ENCODE measurements around the gene PRR16. TPM values are rescaled to one million over a fixed set of nuclear protein-coding genes. Genes with fewer than 3 reads are reported as not detected.

PRR16 gene
- total and polyA plus RNA-seq, 2 of the 13 experiments (the other 11 are each of a cell fraction or from before 2014, with no cell fraction given), result not detected

- no peaks in the 10 kb centered on the region for H3K27me3 ChIP-seq (ENCODE audit: control insufficient read depth in 1 of 2, insufficient read depth in 2 of 2, low read length in 2 of 2)
- ChIA-PET POLR2A (no interaction called here), CTCF (ENCODE audit: low intra/inter-chr PET ratio, low total read pairs) (no interaction called here)
- no peaks in the 10 kb centered on the region for H3K9me3 ChIP-seq (ENCODE audit: low read length)
- in situ Hi-C loops (cut with HindIII; ENCODE audit: extremely low pct_ligation_motif_present, low pct_unique_long_range_greater_than_20kb), result no loop called here
- no peaks in the 10 kb centered on the region for H3K4me1 ChIP-seq (ENCODE audit: insufficient read depth, low read length)
- H3K79me2 ChIP-seq (ENCODE audit: insufficient read depth, low read length), result no peaks in the 10 kb centered on the region
- H4K20me1 ChIP-seq (ENCODE audit: insufficient read depth, low read length), result no peaks in the 10 kb centered on the region
- H3K4me2 ChIP-seq (ENCODE audit: low read depth, low read length), result no peak overlapping the region
- no peak overlapping the region for H3K9ac ChIP-seq (ENCODE audit: insufficient read depth, low read depth, low read length)
- no peak for FAIRE-seq
- H2AFZ ChIP-seq (ENCODE audit: low read length), result no peak overlapping the region
- BruUV-seq (replicated peaks), result no TSS peak
- TF ChIP-seq TBX3 (IDR thresholded peaks at IDR 0.05; ENCODE audit: borderline replicate concordance) (no peak), BHLHE40 (IDR thresholded peaks at IDR 0.05; ENCODE audit: low read length) (no peak)
- WGBS (ENCODE audit: low lambda C conversion rate), result 0% methylated on average over 5 of the region's 5 CpGs
- ATAC-seq, result no peak
- intact Hi-C loops (cut with micrococcal nuclease; ENCODE audit: unreplicated experiment), result no loop called here
- no peak overlapping the region for H3K4me3 ChIP-seq (replicated peaks in 1 of 3; ENCODE audit: insufficient read depth in 1 of 3, low read depth in 2 of 3, low read length in 3 of 3)
- DNase-seq (ENCODE audit: low spot score), result no peak
- H3K27ac ChIP-seq (ENCODE audit: extremely low read length, insufficient read depth, low read length), result no peak overlapping the region
- no peaks in the 10 kb centered on the region for H3K36me3 ChIP-seq (replicated peaks in 1 of 2; ENCODE audit: control insufficient read depth in 1 of 2, insufficient read depth in 2 of 2, low read length in 2 of 2)
These were observed 53.6 kb downstream of the PRR16 start for GRCh38 chr5:120517607-120518252.

DNA sequence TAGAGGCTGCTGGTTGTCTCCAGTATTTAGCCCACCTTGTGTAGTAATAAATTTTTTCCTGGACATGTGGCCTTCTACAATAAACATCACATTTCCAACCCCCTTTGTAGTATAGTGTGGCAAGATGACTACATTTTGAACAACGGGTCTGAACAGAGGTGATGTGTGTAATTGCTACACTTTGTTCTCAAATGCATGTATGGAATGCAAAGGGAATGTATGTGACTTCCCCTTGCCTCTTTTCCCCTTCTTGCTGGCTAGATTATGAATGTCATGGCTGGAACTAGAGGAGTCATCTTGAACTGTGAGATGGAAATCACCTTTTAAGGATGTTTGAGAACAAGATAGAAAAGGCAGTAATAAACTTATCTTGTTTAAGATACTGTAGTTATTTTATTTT is 54.5 kb downstream of the PRR16 start:
- in situ Hi-C loops (cut with HindIII; ENCODE audit: extremely low pct_ligation_motif_present, low pct_unique_long_range_greater_than_20kb) (no loop called here), intact Hi-C loops (cut with micrococcal nuclease; ENCODE audit: unreplicated experiment) (no loop called here)
- no peaks in the 10 kb centered on the region for H3K4me1 ChIP-seq (ENCODE audit: insufficient read depth, low read length)
- ChIA-PET CTCF (ENCODE audit: low intra/inter-chr PET ratio, low total read pairs) (no interaction called here), POLR2A (no interaction called here)
- no peaks in the 10 kb centered on the region for H3K79me2 ChIP-seq (ENCODE audit: insufficient read depth, low read length)
- BruUV-seq (replicated peaks), result no TSS peak
- H3K27me3 ChIP-seq (ENCODE audit: control insufficient read depth in 1 of 2, insufficient read depth in 2 of 2, low read length in 2 of 2), result no peaks in the 10 kb centered on the region
- no peak overlapping the region for H3K27ac ChIP-seq (ENCODE audit: extremely low read length, insufficient read depth, low read length)
- no peaks in the 10 kb centered on the region for H3K9me3 ChIP-seq (ENCODE audit: low read length)
- H3K9ac ChIP-seq (ENCODE audit: insufficient read depth, low read depth, low read length), result no peak overlapping the region
- H4K20me1 ChIP-seq (ENCODE audit: insufficient read depth, low read length), result no peaks in the 10 kb centered on the region
- H3K36me3 ChIP-seq (replicated peaks in 1 of 2; ENCODE audit: control insufficient read depth in 1 of 2, insufficient read depth in 2 of 2, low read length in 2 of 2), result no peaks in the 10 kb centered on the region
- H2AFZ ChIP-seq (ENCODE audit: low read length), result no peak overlapping the region
- H3K4me2 ChIP-seq (ENCODE audit: low read depth, low read length), result no peak overlapping the region
- no peak for FAIRE-seq
- no peak overlapping the region for H3K4me3 ChIP-seq (replicated peaks in 1 of 3; ENCODE audit: insufficient read depth in 1 of 3, low read depth in 2 of 3, low read length in 3 of 3)
- TF ChIP-seq ZFP41 (CRISPR knock-in tag; IDR thresholded peaks at IDR 0.05; ENCODE audit: borderline replicate concordance) (no peak), NFIB (CRISPR knock-in tag; IDR thresholded peaks at IDR 0.05; ENCODE audit: borderline replicate concordance) (no peak), ATF2 (CRISPR knock-in tag; IDR thresholded peaks at IDR 0.05) (no peak), ZNF841 (CRISPR knock-in tag; IDR thresholded peaks at IDR 0.05; ENCODE audit: borderline replicate concordance) (no peak), DDIT3 (CRISPR knock-in tag; IDR thresholded peaks at IDR 0.05) (no peak)
- TF ChIP-seq, protein P1, sequence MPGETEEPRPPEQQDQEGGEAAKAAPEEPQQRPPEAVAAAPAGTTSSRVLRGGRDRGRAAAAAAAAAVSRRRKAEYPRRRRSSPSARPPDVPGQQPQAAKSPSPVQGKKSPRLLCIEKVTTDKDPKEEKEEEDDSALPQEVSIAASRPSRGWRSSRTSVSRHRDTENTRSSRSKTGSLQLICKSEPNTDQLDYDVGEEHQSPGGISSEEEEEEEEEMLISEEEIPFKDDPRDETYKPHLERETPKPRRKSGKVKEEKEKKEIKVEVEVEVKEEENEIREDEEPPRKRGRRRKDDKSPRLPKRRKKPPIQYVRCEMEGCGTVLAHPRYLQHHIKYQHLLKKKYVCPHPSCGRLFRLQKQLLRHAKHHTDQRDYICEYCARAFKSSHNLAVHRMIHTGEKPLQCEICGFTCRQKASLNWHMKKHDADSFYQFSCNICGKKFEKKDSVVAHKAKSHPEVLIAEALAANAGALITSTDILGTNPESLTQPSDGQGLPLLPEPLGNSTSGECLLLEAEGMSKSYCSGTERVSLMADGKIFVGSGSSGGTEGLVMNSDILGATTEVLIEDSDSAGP (CRISPR knock-in tag; IDR thresholded peaks at IDR 0.05; ENCODE audit: borderline replicate concordance), result no peak
- TF ChIP-seq, protein P2, sequence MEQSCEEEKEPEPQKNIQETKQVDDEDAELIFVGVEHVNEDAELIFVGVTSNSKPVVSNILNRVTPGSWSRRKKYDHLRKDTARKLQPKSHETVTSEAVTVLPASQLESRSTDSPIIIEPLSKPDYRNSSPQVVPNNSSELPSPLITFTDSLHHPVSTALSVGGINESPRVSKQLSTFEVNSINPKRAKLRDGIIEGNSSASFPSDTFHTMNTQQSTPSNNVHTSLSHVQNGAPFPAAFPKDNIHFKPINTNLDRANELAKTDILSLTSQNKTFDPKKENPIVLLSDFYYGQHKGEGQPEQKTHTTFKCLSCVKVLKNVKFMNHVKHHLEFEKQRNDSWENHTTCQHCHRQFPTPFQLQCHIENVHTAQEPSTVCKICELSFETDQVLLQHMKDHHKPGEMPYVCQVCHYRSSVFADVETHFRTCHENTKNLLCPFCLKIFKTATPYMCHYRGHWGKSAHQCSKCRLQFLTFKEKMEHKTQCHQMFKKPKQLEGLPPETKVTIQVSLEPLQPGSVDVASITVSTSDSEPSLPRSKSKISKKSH (CRISPR knock-in tag; IDR thresholded peaks at IDR 0.05; ENCODE audit: borderline replicate concordance), result no peak
- ATAC-seq, result no peak
- 0% methylated on average over 1 of the region's 1 CpG for WGBS (ENCODE audit: low lambda C conversion rate)
- DNase-seq (ENCODE audit: low spot score), result no peak
